Upper lobe of left lung (tissue), 4 donors: ENCODE data around the gene EPHA2.

Experiments used
- EP300 ChIP-seq, 4 donors: sonication (generic); formaldehyde crosslinking; IDR thresholded peaks; one replicate each; pipeline ENCODE4 v1.5.1; 2017; ENCODE audit warnings: antibody characterized with exemption in 4 of 4, control low read depth in 2 of 4
- TF ChIP-seq, protein P1 (sequence below), 6 experiments: fragments of 450-650 bp in 4 of 6; fragments of 200-600 bp in 2 of 6; sonication (generic) in 2 of 6; IDR thresholded peaks; one replicate each; pipeline ENCODE4 v1.5.1; 2016 to 2019; ENCODE audit warnings: antibody characterized with exemption in 6 of 6

DNA sequence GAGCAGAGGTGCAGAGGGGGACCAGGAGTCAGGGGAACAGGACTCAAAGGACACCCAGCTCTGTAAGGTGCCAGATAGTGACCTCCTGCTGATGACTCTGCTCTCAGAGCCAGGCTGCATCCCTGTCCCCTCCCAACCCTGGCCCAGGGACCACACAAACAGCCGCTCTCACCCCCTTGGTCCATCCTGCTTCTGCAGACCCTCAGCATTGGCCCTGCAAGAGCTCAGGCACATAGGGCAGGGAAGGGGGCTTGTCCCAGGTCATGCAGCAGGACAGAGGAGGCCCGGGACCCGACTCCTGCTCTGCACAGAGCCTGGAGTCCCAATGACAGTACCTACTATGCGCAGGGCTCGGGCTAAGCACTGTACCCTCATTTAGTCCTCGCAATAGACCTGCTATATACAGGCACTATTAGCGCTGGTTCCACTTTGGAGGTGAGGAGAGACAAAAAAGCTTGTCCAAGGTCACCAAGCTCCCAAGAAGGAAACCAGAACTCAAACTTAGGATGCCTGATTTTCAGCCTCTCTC lies 15.7 kb downstream of the EPHA2 start:
- TF ChIP-seq, protein P1, sequence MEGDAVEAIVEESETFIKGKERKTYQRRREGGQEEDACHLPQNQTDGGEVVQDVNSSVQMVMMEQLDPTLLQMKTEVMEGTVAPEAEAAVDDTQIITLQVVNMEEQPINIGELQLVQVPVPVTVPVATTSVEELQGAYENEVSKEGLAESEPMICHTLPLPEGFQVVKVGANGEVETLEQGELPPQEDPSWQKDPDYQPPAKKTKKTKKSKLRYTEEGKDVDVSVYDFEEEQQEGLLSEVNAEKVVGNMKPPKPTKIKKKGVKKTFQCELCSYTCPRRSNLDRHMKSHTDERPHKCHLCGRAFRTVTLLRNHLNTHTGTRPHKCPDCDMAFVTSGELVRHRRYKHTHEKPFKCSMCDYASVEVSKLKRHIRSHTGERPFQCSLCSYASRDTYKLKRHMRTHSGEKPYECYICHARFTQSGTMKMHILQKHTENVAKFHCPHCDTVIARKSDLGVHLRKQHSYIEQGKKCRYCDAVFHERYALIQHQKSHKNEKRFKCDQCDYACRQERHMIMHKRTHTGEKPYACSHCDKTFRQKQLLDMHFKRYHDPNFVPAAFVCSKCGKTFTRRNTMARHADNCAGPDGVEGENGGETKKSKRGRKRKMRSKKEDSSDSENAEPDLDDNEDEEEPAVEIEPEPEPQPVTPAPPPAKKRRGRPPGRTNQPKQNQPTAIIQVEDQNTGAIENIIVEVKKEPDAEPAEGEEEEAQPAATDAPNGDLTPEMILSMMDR (IDR thresholded peaks at IDR 0.05): no peak
- TF ChIP-seq EP300 (IDR thresholded peaks at IDR 0.05): no peak
